ENCODE results near the gene BSPRY.
"Not testable (repeated sequence)": the region's sequence is repeated elsewhere in the genome, so short reads cannot be mapped to it uniquely, and the experiment has no call there.

The BSPRY gene

GRCh38 chr9:113343732-113344231 is 5.6 kb upstream of the BSPRY start:
- DNase-seq: peak; percentile 33

- DNase-seq: no peak
Measured at GRCh38 chr9:113345190-113345589, 4.2 kb upstream of the BSPRY start.

DNA sequence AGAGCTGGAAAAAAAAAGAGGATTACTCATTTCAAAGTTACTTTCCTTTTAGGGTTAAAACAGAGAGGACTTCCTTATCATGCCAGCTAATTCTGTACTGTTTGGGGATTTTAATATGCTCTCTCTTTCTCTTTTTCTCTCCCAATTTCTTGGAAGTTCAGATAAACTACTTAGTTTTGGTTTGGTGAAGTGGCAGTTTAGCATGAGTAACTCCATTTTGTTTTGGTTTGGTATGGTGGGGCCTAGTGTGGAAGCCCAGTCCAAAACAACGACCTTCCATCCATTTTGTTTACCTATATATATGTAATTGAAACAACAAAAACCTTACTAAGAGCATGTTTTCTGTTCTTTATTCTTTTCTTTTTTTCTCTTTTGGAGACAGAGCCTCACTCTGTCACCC is 3.7 kb upstream of the BSPRY start:
- no peak for DNase-seq

GRCh38 chr9:113348437-113348836 is 904 bp upstream of the BSPRY start:
- DNase-seq: no peak

DNA sequence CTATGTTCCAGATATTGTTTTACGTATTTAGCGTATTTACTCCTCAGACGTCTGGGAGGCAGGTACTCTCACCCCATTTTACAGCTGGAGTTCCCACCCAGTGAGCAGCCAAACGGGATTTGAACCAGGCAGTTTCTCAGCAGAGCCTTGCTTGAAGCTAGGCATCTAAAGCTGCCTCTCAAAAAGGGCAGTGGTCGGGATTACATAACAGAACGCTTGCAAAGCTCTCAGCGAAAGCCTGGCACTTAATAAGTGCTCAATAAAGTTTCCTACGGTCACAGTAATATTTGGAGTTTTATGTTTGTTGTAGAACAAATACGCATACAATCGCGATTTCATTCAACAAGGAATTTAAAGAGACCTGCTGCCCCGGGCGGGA is 286 bp upstream of the BSPRY start:
- DNase-seq: no peak

- DNase-seq: peak; percentile 56
Measured at GRCh38 chr9:113350107-113350661, 843 bp downstream of the BSPRY start.

DNA sequence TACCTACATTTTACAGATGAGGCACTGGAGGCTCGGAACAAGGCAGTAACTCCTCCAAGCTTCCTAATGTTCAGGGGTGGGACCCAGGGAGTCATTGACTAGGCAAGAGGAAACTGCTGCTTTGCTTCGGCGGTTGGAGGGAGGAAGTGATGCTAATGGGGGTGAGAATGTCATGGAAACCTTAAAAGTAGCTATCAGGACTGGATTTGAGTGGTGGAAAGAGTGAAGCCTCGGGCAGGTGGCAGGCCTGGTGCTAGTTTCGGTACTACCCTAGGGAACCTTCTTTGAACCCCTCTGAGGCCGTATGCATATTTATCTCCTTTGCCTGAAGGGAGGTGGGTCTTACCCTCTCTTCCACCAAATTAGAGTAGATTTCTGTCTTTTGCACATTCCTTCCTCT is 1.6 kb downstream of the BSPRY start:
- peak; percentile 79 for DNase-seq

DNA sequence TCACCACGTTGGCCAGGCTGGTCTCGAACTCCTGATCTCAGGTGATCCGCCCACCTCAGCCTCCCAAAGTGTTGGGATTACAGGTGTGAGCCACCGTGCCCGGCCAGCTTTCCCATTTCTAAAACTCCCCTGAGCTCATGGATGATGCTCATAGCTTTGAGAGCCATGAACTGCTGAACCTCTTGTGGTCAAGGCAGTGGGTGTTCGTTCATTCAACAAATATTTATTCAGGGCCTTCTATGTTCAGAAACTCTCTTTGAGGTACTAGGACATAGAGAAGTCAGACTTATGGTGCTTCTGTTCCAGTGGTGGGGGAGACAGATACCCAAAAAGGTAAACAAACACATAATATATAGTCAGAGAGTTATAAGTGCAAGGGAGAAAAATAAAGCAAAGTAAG is 2.7 kb downstream of the BSPRY start:
- no peak for DNase-seq

DNA sequence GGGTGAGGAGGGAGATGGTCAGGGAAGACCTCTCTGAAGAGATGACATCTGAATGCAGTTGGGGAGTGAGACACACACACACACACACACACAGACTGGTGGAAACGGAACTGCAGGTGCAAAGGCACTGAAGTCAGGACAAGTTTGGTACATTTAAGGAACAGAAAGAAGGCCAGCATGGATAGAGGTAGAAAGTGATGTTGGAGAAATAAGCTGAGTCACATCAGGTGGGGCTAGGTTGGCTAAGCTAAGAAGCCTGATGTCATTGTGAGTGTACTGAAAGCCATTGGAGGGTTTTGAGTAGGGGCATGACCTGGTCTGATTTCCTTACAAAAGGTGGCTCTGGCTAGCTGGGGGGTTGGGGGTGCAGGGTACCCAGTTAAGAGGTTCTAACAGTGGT is 3.1 kb downstream of the BSPRY start:
- DNase-seq: no peak

DNA sequence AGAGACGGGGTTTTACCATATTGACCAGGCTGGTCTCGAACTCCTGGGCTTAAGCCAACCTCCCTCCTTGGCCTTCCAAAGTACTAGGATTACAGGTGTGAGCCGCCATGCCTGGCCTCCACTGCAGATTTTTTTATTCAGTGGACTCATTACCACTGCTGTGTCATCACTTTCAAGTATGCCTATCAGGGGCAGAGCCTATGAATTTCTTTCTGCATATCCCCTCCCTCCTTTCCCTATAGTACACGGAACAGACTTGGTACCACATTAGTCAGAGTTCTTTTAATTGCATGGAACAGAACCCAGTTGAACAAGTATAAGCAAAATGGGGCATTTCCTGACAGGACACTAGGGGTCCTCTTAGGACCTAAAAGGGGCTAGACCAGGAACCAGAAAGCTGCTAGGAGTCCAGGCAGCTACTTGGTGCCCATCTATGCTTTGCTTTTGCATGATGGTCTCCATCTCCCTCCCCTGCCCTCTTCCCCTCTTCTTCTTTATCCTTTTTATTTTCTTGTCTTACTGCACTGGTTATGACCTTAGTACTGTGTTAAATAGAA is 5.8 kb downstream of the BSPRY start:
- no peak for DNase-seq

GRCh38 chr9:113356686-113357292 is 7.4 kb downstream of the BSPRY start:
- no peak for DNase-seq

GRCh38 chr9:113359385-113359784 is 10.0 kb downstream of the BSPRY start:
- no peak for DNase-seq

DNA sequence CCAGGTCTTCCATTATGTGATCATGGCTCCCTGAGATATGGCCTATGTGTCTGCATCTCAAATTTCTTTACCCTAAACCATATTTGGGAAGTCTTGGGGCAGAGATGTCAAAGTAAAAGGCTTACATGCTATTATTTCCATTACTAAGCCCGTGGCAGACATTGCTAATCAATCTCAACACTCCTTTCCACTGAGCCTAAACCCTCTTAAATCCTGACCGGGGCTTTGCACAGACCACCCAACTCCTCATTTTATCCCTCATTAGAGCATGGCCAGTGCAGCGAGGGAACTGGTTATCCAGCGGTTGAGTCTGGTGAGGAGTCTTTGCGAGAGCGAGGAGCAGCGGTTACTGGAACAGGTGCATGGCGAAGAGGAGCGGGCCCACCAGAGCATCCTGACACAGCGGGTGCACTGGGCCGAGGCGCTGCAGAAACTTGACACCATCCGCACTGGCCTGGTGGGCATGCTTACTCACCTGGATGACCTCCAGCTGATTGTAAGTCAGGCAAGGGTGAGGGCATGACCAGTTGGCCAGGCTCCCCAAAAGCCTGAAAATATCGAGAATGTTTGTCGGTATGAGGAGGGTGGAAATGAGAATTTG is 11.0 kb downstream of the BSPRY start:
- no peak for DNase-seq

DNA sequence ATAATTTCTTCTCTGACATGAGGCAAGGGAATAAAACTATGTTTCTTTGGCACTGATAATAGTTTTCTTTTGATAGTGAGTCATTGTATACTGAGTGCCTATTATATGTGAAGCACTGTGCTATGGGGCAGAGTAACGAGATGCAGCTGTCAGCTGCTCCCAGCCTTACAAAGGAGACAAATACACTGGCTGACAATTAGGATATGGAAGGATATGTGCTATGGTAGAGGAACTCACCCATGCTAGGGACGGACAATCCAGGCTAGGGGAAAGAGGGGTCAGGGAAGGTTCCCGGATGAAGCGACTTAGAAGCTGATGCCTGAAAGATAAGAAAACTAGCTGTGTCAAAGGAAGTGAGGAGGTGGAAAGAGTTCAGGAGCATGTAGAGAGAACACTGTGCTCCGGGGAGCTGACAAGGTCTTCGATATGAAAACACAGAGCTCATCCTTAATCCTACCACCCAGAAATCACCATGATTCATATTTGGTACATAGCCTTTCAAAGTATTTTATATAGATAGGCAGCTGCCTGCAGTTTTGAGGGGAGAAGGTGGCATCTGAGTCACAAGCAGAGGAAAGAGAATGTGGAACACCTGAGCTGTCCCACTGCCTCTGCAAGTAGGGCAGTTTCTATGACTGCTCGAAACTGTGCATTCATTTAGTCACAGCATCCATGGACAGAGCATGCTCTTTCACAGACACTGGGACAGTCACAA is 12.1 kb downstream of the BSPRY start:
- DNase-seq: no peak

- no peak for DNase-seq
Measured at GRCh38 chr9:113363336-113363735, 14.0 kb downstream of the BSPRY start.

GRCh38 chr9:113364951-113365350 is 15.6 kb downstream of the BSPRY start:
- no peak for DNase-seq

GRCh38 chr9:113365652-113366051 is 16.3 kb downstream of the BSPRY start:
- not testable (repeated sequence) for DNase-seq

- no peak for DNase-seq
Measured at GRCh38 chr9:113368348-113368981, 19.1 kb downstream of the BSPRY start.

DNA sequence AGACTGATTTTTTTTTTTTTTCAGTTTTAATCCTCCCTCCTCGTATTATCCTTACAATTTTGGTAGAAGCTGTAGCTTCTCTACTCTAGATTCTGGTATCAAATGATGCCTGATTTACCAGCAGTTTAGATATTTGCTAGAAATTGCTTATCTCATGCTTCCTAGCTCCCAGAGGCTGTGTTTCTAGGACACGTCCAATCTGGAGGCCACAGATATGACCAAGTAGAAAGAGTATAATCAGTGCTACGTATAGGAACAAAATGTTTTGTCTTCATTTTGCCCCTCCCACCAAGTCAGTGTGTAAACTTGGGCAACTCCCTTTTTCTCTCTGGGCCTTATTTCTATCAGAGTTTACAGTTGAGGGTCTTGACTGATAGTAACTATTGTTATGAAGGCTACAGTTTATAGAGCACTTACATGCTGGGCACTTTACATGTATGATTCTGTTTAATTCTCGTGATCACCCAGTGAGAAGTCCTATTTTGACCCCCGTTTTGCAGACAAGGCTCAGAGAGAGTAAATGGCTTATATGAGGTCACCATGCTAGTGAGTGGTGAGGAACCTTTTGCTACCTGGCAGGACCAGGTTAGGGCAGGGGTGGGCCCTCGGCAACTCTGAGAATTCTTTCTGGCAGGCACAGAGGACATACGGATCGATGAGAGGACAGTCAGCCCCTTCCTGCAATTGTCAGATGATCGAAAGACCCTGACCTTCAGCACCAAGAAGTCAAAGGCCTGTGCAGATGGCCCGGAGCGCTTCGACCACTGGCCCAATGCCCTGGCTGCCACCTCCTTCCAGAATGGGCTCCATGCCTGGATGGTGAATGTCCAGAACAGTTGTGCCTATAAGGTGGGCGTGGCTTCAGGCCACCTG is 19.9 kb downstream of the BSPRY start:
- DNase-seq: no peak

GRCh38 chr9:113369855-113370140 is 20.5 kb downstream of the BSPRY start:
- DNase-seq: no peak

DNA sequence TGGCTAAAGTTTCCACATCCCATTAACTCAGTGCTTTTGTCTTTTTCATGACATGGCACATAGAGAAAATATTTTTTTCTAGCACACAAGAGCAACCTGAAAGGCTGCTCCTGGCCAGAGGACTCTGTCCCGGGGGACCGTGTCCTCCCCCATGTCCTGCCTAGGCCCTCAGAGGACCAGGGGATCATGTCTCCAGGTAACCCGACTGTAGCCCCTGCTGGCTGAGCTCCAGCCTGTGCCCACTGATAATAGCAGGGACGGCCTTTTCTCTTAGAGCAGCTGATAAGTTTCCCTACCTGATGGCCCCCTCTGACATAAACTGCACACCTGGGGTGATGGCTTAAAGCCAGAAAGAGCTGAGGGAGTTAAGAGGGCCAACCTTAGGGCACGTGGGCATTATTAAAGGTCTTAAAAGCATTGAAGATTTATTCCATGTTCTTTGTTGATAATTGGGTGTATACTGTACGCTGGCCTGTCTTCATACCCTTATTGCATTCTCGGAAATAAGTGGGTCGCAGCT is 21.5 kb downstream of the BSPRY start:
- no peak for DNase-seq

DNA sequence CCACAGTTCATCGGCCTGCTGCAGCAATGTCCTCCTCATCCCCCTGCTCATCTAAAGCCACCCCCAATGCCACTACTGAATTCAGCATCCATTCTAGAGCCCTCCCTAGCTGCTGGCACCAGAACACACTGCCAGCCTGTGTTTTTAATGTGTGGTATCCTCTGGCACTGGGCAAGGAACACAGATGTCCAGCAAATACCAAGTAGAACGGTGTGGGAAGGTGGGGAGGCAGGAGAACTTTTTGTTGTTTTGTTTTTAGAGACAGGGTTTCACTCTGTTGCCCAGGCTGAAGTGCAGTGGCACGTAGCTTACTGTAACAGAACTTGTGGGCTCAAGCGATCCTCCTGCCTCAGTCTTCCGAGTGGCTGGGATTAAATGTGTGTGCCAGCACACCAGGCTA is 22.7 kb downstream of the BSPRY start:
- no peak for DNase-seq
